Prostate gland (tissue), 2 donors: ENCODE results near the gene MARCHF5.

Experiments used
- POLR2A ChIP-seq: fragments of 450-650 bp; IDR thresholded peaks from one replicate; pipeline ENCODE4 v1.6.1; 2016; ENCODE audit warnings: antibody characterized with exemption, mild to moderate bottlenecking
- TF ChIP-seq, protein P1 (sequence below), 4 experiments: fragments of 200-600 bp in 2 of 4; fragments of 450-650 bp in 2 of 4; sonication (generic) in 2 of 4; IDR thresholded peaks; 1 replicate in 3 of 4; 2 replicates in 1 of 4; pipeline ENCODE4 v1.5.1; 2016 to 2019; ENCODE audit warnings: antibody characterized with exemption in 4 of 4, mild to moderate bottlenecking in 2 of 4, moderate library complexity in 2 of 4

GRCh38 chr10:92316610-92317009 lies 25.6 kb downstream of the MARCHF5 start:
- TF ChIP-seq, protein P1, sequence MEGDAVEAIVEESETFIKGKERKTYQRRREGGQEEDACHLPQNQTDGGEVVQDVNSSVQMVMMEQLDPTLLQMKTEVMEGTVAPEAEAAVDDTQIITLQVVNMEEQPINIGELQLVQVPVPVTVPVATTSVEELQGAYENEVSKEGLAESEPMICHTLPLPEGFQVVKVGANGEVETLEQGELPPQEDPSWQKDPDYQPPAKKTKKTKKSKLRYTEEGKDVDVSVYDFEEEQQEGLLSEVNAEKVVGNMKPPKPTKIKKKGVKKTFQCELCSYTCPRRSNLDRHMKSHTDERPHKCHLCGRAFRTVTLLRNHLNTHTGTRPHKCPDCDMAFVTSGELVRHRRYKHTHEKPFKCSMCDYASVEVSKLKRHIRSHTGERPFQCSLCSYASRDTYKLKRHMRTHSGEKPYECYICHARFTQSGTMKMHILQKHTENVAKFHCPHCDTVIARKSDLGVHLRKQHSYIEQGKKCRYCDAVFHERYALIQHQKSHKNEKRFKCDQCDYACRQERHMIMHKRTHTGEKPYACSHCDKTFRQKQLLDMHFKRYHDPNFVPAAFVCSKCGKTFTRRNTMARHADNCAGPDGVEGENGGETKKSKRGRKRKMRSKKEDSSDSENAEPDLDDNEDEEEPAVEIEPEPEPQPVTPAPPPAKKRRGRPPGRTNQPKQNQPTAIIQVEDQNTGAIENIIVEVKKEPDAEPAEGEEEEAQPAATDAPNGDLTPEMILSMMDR (IDR thresholded peaks at IDR 0.05): no peak
- TF ChIP-seq POLR2A: no peak
